Medulla oblongata (tissue), 1 donor: ENCODE data around the gene APLN.

Source experiments
- DNase-seq: peaks from one replicate; pipeline ENCODE4 v3.0.0-alpha.2; 2015; ENCODE audit errors: extremely low spot score

Gene APLN

GRCh38 chrX:129641469-129641868 lies 13.3 kb downstream of the APLN start:
- no peak for DNase-seq

- no peak for DNase-seq
Observed at GRCh38 chrX:129640737-129641136, 14.0 kb downstream of the APLN start.

- no peak for DNase-seq
Observed at GRCh38 chrX:129638917-129639316, 15.8 kb downstream of the APLN start.

- DNase-seq, result peak; percentile 81
Observed at GRCh38 chrX:129637217-129638109, 17.3 kb downstream of the APLN start.

GRCh38 chrX:129636175-129636681 lies 18.5 kb downstream of the APLN start:
- DNase-seq, result no peak

GRCh38 chrX:129634541-129634940 lies 20.2 kb downstream of the APLN start:
- peak; percentile 36 for DNase-seq

GRCh38 chrX:129632443-129632842 lies 22.3 kb downstream of the APLN start:
- DNase-seq, result no peak

- no peak for DNase-seq
Observed at GRCh38 chrX:129631849-129632248, 22.9 kb downstream of the APLN start.

- peak; percentile 46 for DNase-seq
Observed at GRCh38 chrX:129629837-129630236, 24.9 kb downstream of the APLN start.

- no peak for DNase-seq
Observed at GRCh38 chrX:129626026-129626425, 28.7 kb downstream of the APLN start.

GRCh38 chrX:129622757-129623301 lies 31.9 kb downstream of the APLN start:
- DNase-seq, result no peak

- no peak for DNase-seq
Observed at GRCh38 chrX:129618997-129619396, 35.8 kb downstream of the APLN start.

GRCh38 chrX:129617420-129617819 lies 37.3 kb downstream of the APLN start:
- no peak for DNase-seq

- DNase-seq, result no peak
Observed at GRCh38 chrX:129614481-129615255, 40.1 kb downstream of the APLN start.

- DNase-seq, result no peak
Observed at GRCh38 chrX:129613596-129613995, 41.2 kb downstream of the APLN start.

- DNase-seq, result no peak
Observed at GRCh38 chrX:129612396-129612795, 42.4 kb downstream of the APLN start.

GRCh38 chrX:129609395-129609794 lies 45.4 kb downstream of the APLN start:
- DNase-seq, result no peak

- no peak for DNase-seq
Observed at GRCh38 chrX:129608496-129608895, 46.3 kb downstream of the APLN start.

GRCh38 chrX:129606918-129607317 lies 47.8 kb downstream of the APLN start:
- DNase-seq, result peak; percentile 71

- DNase-seq, result peak; percentile 55
Observed at GRCh38 chrX:129600981-129601424, 53.8 kb downstream of the APLN start.

- no peak for DNase-seq
Observed at GRCh38 chrX:129599996-129600395, 54.8 kb downstream of the APLN start.

GRCh38 chrX:129599499-129599898 lies 55.3 kb downstream of the APLN start:
- no peak for DNase-seq
